ENCODE results near the gene WNK4.
A peak's percentile ranks its signal among the peaks of the same experiment; 100 is the strongest.

The WNK4 gene

GRCh38 chr17:42832934-42833766, 52.7 kb downstream of the WNK4 start, which contains the start of gene PSME3:
Gene PSME3, plus strand, starts transcription at chr17:42833397. Its CDS starts 235 bp downstream, at chr17:42833632.
- H3K4me2 ChIP-seq (ENCODE audit: low read length) = peak within 1 kb of the TSS; percentile 74
- peaks cover 8% of the 10 kb centered on the region for H3K79me2 ChIP-seq
- H3K9ac ChIP-seq = peak within 1 kb of the TSS; percentile 40
- H2AFZ ChIP-seq = peak within 1 kb of the TSS; percentile 96
- H3K27me3 ChIP-seq (ENCODE audit: control insufficient read depth, insufficient read depth, low read length) = no peaks in the 10 kb centered on the region
- H3K9me3 ChIP-seq (ENCODE audit: control insufficient read depth, low read length) = no peaks in the 10 kb centered on the region
- H3K27ac ChIP-seq = peak within 1 kb of the TSS; percentile 71
- H3K4me3 ChIP-seq (ENCODE audit: low read depth, low read length) = peak within 1 kb of the TSS; percentile 73
- no peaks in the 10 kb centered on the region for H3K36me3 ChIP-seq (ENCODE audit: control insufficient read depth, insufficient read depth, low read length)
- TF ChIP-seq, protein P1, sequence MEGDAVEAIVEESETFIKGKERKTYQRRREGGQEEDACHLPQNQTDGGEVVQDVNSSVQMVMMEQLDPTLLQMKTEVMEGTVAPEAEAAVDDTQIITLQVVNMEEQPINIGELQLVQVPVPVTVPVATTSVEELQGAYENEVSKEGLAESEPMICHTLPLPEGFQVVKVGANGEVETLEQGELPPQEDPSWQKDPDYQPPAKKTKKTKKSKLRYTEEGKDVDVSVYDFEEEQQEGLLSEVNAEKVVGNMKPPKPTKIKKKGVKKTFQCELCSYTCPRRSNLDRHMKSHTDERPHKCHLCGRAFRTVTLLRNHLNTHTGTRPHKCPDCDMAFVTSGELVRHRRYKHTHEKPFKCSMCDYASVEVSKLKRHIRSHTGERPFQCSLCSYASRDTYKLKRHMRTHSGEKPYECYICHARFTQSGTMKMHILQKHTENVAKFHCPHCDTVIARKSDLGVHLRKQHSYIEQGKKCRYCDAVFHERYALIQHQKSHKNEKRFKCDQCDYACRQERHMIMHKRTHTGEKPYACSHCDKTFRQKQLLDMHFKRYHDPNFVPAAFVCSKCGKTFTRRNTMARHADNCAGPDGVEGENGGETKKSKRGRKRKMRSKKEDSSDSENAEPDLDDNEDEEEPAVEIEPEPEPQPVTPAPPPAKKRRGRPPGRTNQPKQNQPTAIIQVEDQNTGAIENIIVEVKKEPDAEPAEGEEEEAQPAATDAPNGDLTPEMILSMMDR (IDR thresholded peaks at IDR 0.05) = no peak
- H3K4me1 ChIP-seq = peaks cover 4% of the 10 kb centered on the region

DNA sequence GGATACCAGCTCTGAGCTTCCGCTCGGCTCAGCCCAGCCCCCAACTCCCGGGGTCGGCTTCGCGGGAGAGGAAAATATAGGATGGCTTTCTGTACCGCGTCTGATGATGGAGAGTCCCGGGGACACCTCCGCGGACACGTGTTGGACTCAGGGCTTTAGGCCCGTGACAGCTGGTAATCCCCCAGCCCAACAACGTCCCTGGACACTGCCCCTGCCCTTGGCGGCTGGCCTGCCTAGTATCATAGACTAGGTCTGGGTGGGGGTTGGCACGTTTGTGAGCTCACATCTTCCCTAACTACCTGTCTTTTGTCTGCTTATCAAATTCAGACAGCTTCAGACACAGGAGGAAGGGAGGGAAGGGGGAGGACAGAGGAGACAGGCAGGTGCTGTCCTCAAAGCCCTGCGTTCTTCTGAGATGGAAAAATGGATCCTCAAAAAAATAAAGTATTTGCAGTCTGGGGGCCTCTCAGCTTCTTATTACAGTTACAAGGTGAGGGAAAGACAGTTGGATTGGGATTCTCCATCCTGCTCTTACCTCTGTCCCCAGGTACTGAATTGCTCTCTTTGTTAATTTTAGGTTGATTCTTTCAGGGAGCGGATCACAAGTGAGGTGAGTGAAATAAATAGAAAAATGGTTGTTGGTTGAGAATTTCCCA, 53.5 kb downstream of the WNK4 start:
- Histone ChIP-seq H3K79me2 (peaks cover 8% of the 10 kb centered on the region), H3K27me3 (ENCODE audit: control insufficient read depth, insufficient read depth, low read length) (no peaks in the 10 kb centered on the region), H3K4me1 (peaks cover 4% of the 10 kb centered on the region), H3K9me3 (ENCODE audit: control insufficient read depth, low read length) (no peaks in the 10 kb centered on the region), H3K36me3 (ENCODE audit: control insufficient read depth, insufficient read depth, low read length) (no peaks in the 10 kb centered on the region), H3K9ac (peak overlapping the region; percentile 40), H3K4me2 (ENCODE audit: low read length) (peak overlapping the region; percentile 74), H3K4me3 (ENCODE audit: low read depth, low read length) (peak overlapping the region; percentile 73), H2AFZ (peak overlapping the region; percentile 96), H3K27ac (peak overlapping the region; percentile 71)
- TF ChIP-seq, protein P1 (IDR thresholded peaks at IDR 0.05) = no peak

DNA sequence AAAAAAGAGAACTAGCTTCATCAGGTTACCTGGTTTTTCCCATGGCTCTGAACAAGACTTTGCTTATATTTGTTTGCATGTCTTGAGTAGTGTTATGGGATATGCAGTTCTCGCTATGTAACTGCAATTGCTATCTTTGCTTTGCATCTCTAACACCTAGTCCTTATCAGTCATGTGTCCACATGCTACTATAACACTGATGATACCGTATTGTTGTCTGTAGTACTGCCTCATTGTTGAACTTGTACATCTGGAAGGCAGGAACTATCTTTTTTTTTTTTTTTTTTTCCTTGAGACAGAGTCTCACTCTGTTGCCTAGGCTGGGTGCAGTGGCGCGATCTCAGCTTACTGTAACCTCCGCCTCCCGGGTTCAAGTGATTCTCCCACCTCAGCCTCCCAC, 55.3 kb downstream of the WNK4 start:
- H3K36me3 ChIP-seq (ENCODE audit: control insufficient read depth, insufficient read depth, low read length) = no peaks in the 10 kb centered on the region

GRCh38 chr17:42841975-42842685, 61.7 kb downstream of the WNK4 start:
- H3K9me3 ChIP-seq (ENCODE audit: control insufficient read depth, low read length) = no peaks in the 10 kb centered on the region
- no peaks in the 10 kb centered on the region for H3K36me3 ChIP-seq (ENCODE audit: control insufficient read depth, insufficient read depth, low read length)
- H3K27me3 ChIP-seq (ENCODE audit: control insufficient read depth, insufficient read depth, low read length) = no peaks in the 10 kb centered on the region
- no peak overlapping the region for H3K27ac ChIP-seq
- no peak overlapping the region for H2AFZ ChIP-seq
- no peak overlapping the region for H3K9ac ChIP-seq
- TF ChIP-seq, protein P1 (IDR thresholded peaks at IDR 0.05) = no peak
- no peaks in the 10 kb centered on the region for H3K4me1 ChIP-seq
- H3K79me2 ChIP-seq = no peaks in the 10 kb centered on the region
- H3K4me3 ChIP-seq (ENCODE audit: low read depth, low read length) = no peak overlapping the region
- H3K4me2 ChIP-seq (ENCODE audit: low read length) = no peak overlapping the region

More for the DNA sequence above, 55.3 kb downstream of the WNK4 start:
- Histone ChIP-seq H3K4me1 (peaks cover 4% of the 10 kb centered on the region), H3K9ac (no peak overlapping the region), H3K27ac (no peak overlapping the region), H2AFZ (no peak overlapping the region), H3K79me2 (peaks cover 8% of the 10 kb centered on the region), H3K9me3 (ENCODE audit: control insufficient read depth, low read length) (no peaks in the 10 kb centered on the region), H3K4me3 (ENCODE audit: low read depth, low read length) (no peak overlapping the region), H3K4me2 (ENCODE audit: low read length) (no peak overlapping the region), H3K27me3 (ENCODE audit: control insufficient read depth, insufficient read depth, low read length) (no peaks in the 10 kb centered on the region)
- TF ChIP-seq, protein P1 (IDR thresholded peaks at IDR 0.05) = no peak

Data from parathyroid adenoma (tissue), 2 donors.